Lower leg skin (tissue), 3 donors: ENCODE data around the gene CEP128.

Experiments
- CTCF ChIP-seq, 3 donors: fragments of 450-650 bp; IDR thresholded peaks; one replicate each; pipeline ENCODE4 v1.5.1; 2016; ENCODE audit warnings: antibody characterized with exemption in 3 of 3, mild to moderate bottlenecking in 3 of 3, moderate library complexity in 2 of 3
- POLR2A ChIP-seq, 2 donors: fragments of 450-650 bp; IDR thresholded peaks; one replicate each; pipeline ENCODE4 v1.6.1; 2016 to 2017; ENCODE audit warnings: antibody characterized with exemption in 2 of 2, mild to moderate bottlenecking in 1 of 2, moderate library complexity in 1 of 2

GRCh38 chr14:80847070-80847469, 94.5 kb downstream of the CEP128 start:
- TF ChIP-seq POLR2A (IDR thresholded peaks at IDR 0.05): no peak
- TF ChIP-seq CTCF (IDR thresholded peaks at IDR 0.05): no peak
